Measurements from ENCODE around the gene PARM1.

PARM1 gene

GRCh38 chr4:74948236-74948635, 15.3 kb downstream of the PARM1 start:
- Histone ChIP-seq H3K9ac (ENCODE audit: low read length) (no peak overlapping the region), H3K4me3 (ENCODE audit: low read depth, low read length, poor library complexity, severe bottlenecking) (no peak overlapping the region), H2AFZ (ENCODE audit: low read length) (no peak overlapping the region), H3K79me2 (ENCODE audit: insufficient read depth, low read length) (no peaks in the 10 kb centered on the region), H3K9me3 (ENCODE audit: low read length) (no peaks in the 10 kb centered on the region), H3K27me3 (ENCODE audit: insufficient read depth, low read length) (no peaks in the 10 kb centered on the region), H3K4me1 (ENCODE audit: insufficient read depth, low read length, severe bottlenecking) (no peaks in the 10 kb centered on the region), H3F3A (ENCODE audit: insufficient read depth, low read length) (no peaks in the 10 kb centered on the region), H3K4me2 (ENCODE audit: low read length) (no peak overlapping the region), H3K36me3 (ENCODE audit: insufficient read depth, low read length) (no peaks in the 10 kb centered on the region), H3K9me2 (ENCODE audit: low read depth, low read length) (no peaks in the 10 kb centered on the region), H4K20me1 (ENCODE audit: insufficient read depth, low read length) (no peaks in the 10 kb centered on the region), H3K27ac (ENCODE audit: low read depth, low read length, poor library complexity, severe bottlenecking) (no peak overlapping the region)
- TF ChIP-seq CTCF (IDR thresholded peaks at IDR 0.05; ENCODE audit: low read length) = no peak

GRCh38 chr4:74950200-74950599, 17.3 kb downstream of the PARM1 start:
- no peaks in the 10 kb centered on the region for H3K9me2 ChIP-seq (ENCODE audit: low read depth, low read length)
- no peak overlapping the region for H3K27ac ChIP-seq (ENCODE audit: low read depth, low read length, poor library complexity, severe bottlenecking)
- H2AFZ ChIP-seq (ENCODE audit: low read length) = no peak overlapping the region
- TF ChIP-seq EZH2 (IDR thresholded peaks at IDR 0.05; ENCODE audit: borderline replicate concordance, low read length) = no peak
- no peak for TF ChIP-seq CTCF (IDR thresholded peaks at IDR 0.05; ENCODE audit: low read length)
- H3K27me3 ChIP-seq (ENCODE audit: insufficient read depth, low read length) = no peaks in the 10 kb centered on the region
- H3K79me2 ChIP-seq (ENCODE audit: insufficient read depth, low read length) = no peaks in the 10 kb centered on the region
- H3K4me3 ChIP-seq (ENCODE audit: low read depth, low read length, poor library complexity, severe bottlenecking) = no peak overlapping the region
- H3K4me1 ChIP-seq (ENCODE audit: insufficient read depth, low read length, severe bottlenecking) = no peaks in the 10 kb centered on the region
- no peaks in the 10 kb centered on the region for H3K9me3 ChIP-seq (ENCODE audit: low read length)
- no peaks in the 10 kb centered on the region for H3F3A ChIP-seq (ENCODE audit: insufficient read depth, low read length)
- no peaks in the 10 kb centered on the region for H3K36me3 ChIP-seq (ENCODE audit: insufficient read depth, low read length)
- no peak overlapping the region for H3K9ac ChIP-seq (ENCODE audit: low read length)
- no peaks in the 10 kb centered on the region for H4K20me1 ChIP-seq (ENCODE audit: insufficient read depth, low read length)
- H3K4me2 ChIP-seq (ENCODE audit: low read length) = no peak overlapping the region

GRCh38 chr4:74950882-74951281, 18.0 kb downstream of the PARM1 start:
- no peaks in the 10 kb centered on the region for H3K36me3 ChIP-seq (ENCODE audit: insufficient read depth, low read length)
- H4K20me1 ChIP-seq (ENCODE audit: insufficient read depth, low read length) = no peaks in the 10 kb centered on the region
- H3K9ac ChIP-seq (ENCODE audit: low read length) = no peak overlapping the region
- no peaks in the 10 kb centered on the region for H3K9me2 ChIP-seq (ENCODE audit: low read depth, low read length)
- H3K4me1 ChIP-seq (ENCODE audit: insufficient read depth, low read length, severe bottlenecking) = no peaks in the 10 kb centered on the region
- no peaks in the 10 kb centered on the region for H3K79me2 ChIP-seq (ENCODE audit: insufficient read depth, low read length)
- TF ChIP-seq CTCF (IDR thresholded peaks at IDR 0.05; ENCODE audit: low read length) (no peak), EZH2 (IDR thresholded peaks at IDR 0.05; ENCODE audit: borderline replicate concordance, low read length) (no peak)
- H3F3A ChIP-seq (ENCODE audit: insufficient read depth, low read length) = no peaks in the 10 kb centered on the region
- no peak overlapping the region for H2AFZ ChIP-seq (ENCODE audit: low read length)
- no peak overlapping the region for H3K4me2 ChIP-seq (ENCODE audit: low read length)
- H3K27ac ChIP-seq (ENCODE audit: low read depth, low read length, poor library complexity, severe bottlenecking) = no peak overlapping the region
- no peak overlapping the region for H3K4me3 ChIP-seq (ENCODE audit: low read depth, low read length, poor library complexity, severe bottlenecking)
- no peaks in the 10 kb centered on the region for H3K27me3 ChIP-seq (ENCODE audit: insufficient read depth, low read length)
- H3K9me3 ChIP-seq (ENCODE audit: low read length) = no peaks in the 10 kb centered on the region

Data from OCI-LY1 (cell line).